Fibroblast of upper back skin (primary cell): ENCODE measurements around the gene SLC38A3.

Source experiments
- DNase-seq: peaks from one replicate; pipeline ENCODE4 v3.0.0-alpha.2; 2013

Gene SLC38A3

GRCh38 chr3:50269977-50270413 lies 64.9 kb downstream of the SLC38A3 start:
- DNase-seq, result no peak

GRCh38 chr3:50270422-50271224 lies 65.6 kb downstream of the SLC38A3 start:
- DNase-seq, result no peak
